H1 (cell line): ENCODE results near the gene ISY1. TPM values are rescaled to one million over a fixed set of nuclear protein-coding genes. Genes with fewer than 3 reads are reported as not detected.

Source experiments
- CTCF ChIA-PET: fragments of 300-600 bp; sonication (Branson Sonifier 250); formaldehyde crosslinking; loops from one replicate; lab custom pipeline; 2021; ENCODE audit not compliant: partially characterized antibody; lab: Charles Lee
- POLR2A ChIA-PET: fragments of 300-600 bp; sonication (Branson Sonifier 250); formaldehyde crosslinking; loops from one replicate; lab custom pipeline; 2021; ENCODE audit warnings: inconsistent platforms; ENCODE audit not compliant: partially characterized antibody; lab: Charles Lee
- DNase-seq, 2 experiments: peaks; one replicate each; pipeline versions ENCODE4 v3.0.0 to v3.0.0-alpha.2; 2010 to 2022; ENCODE audit warnings: low spot score in 2 of 2, low read depth in 1 of 2, mixed read lengths in 1 of 2
- FAIRE-seq: peaks from 2 replicates; lab custom pipeline; 2011; peaks lifted over from hg19 to GRCh38; lab: Jason Lieb, UNC
- H2AFZ ChIP-seq: 2 replicates; pipeline ENCODE4 v1.8.1; 2012; ENCODE audit warnings: low read length, inconsistent platforms
- H2AK5ac ChIP-seq: 2 replicates; pipeline ENCODE4 v1.6.1; 2013; ENCODE audit warnings: low read depth, low read length
- H2BK120ac ChIP-seq: replicated peaks from 2 replicates; pipeline ENCODE3; 2013; ENCODE audit warnings: low read depth, low read length, inconsistent platforms
- H2BK12ac ChIP-seq: 2 replicates; pipeline ENCODE4 v1.6.1; 2013; ENCODE audit warnings: low read depth, low read length
- H2BK15ac ChIP-seq: 2 replicates; pipeline ENCODE4 v1.6.1; 2013; ENCODE audit warnings: low read length
- H2BK20ac ChIP-seq: 2 replicates; pipeline ENCODE4 v1.6.1; 2013; ENCODE audit warnings: low read length
- H2BK5ac ChIP-seq: 2 replicates; pipeline ENCODE4 v1.6.1; 2013; ENCODE audit warnings: low read depth, low read length
- H3K14ac ChIP-seq: 2 replicates; pipeline ENCODE4 v1.6.1; 2013; ENCODE audit warnings: inconsistent platforms; ENCODE audit not compliant: insufficient read length
- H3K18ac ChIP-seq: 2 replicates; pipeline ENCODE4 v1.6.1; 2013; ENCODE audit warnings: low read length; ENCODE audit errors: extremely low read depth
- H3K23ac ChIP-seq: 2 replicates; pipeline ENCODE4 v1.6.1; 2013; ENCODE audit warnings: inconsistent platforms; ENCODE audit not compliant: insufficient read length
- H3K23me2 ChIP-seq: 2 replicates; pipeline ENCODE4 v1.6.1; 2013; ENCODE audit warnings: low read depth, low read length
- H3K27ac ChIP-seq: 2 replicates; pipeline ENCODE4 v1.6.1; 2011; ENCODE audit warnings: low read depth, low read length, inconsistent platforms
- H3K27me3 ChIP-seq, 4 experiments: replicated peaks in 1 of 4; 1 replicate in 1 of 4; 2 replicates in 3 of 4; pipeline versions ENCODE4 v1.6.1 to v1.8.1; 2011 to 2013; ENCODE audit warnings: low read length in 3 of 4, mild to moderate bottlenecking in 3 of 4, inconsistent platforms in 2 of 4, mixed read lengths in 2 of 4, moderate library complexity in 1 of 4; ENCODE audit not compliant: control insufficient read depth in 3 of 4, insufficient read depth in 3 of 4; ENCODE audit errors: extremely low read depth in 1 of 4
- H3K36me3 ChIP-seq, 4 experiments: 2 replicates each; pipeline versions ENCODE4 v1.6.1 to v1.8.1; 2011 to 2013; ENCODE audit warnings: mild to moderate bottlenecking in 4 of 4, low read length in 3 of 4, moderate library complexity in 2 of 4, control low read depth in 1 of 4, inconsistent platforms in 1 of 4; ENCODE audit not compliant: insufficient read depth in 4 of 4, control insufficient read depth in 2 of 4
- H3K4ac ChIP-seq: replicated peaks from 2 replicates; pipeline ENCODE3; 2013; ENCODE audit warnings: low read length, low read depth, mixed read lengths, inconsistent platforms; ENCODE audit not compliant: insufficient read length
- H3K4me1 ChIP-seq, 4 experiments: replicated peaks in 1 of 4; 1 replicate in 1 of 4; 2 replicates in 3 of 4; pipeline versions ENCODE4 v1.6.1 to v1.8.1; 2011 to 2013; ENCODE audit warnings: low read length in 3 of 4, inconsistent platforms in 2 of 4, mixed read lengths in 1 of 4; ENCODE audit not compliant: insufficient read depth in 4 of 4, control insufficient read depth in 3 of 4
- H3K4me2 ChIP-seq, 2 experiments: 2 replicates each; pipeline versions ENCODE4 v1.6.1 to v1.8.1; 2011 to 2013; ENCODE audit warnings: low read depth in 2 of 2, low read length in 2 of 2, control low read depth in 1 of 2, inconsistent platforms in 1 of 2, mild to moderate bottlenecking in 1 of 2; ENCODE audit not compliant: insufficient read depth in 1 of 2
- H3K4me3 ChIP-seq, 4 experiments: fragments of 200-600, 300-600 bp in 1 of 4; sonication (generic), shearing (Covaris generic), sonication (Bioruptor Twin) in 1 of 4; 2 replicates each; pipeline versions ENCODE4 v1.5.1 to v1.8.1; 2011 to 2016; ENCODE audit warnings: low read length in 4 of 4, low read depth in 3 of 4, control low read depth in 2 of 4, inconsistent platforms in 2 of 4, mild to moderate bottlenecking in 2 of 4, mixed read lengths in 1 of 4, moderate library complexity in 1 of 4; ENCODE audit not compliant: insufficient read depth in 2 of 4; ENCODE audit errors: extremely low read depth in 1 of 4
- H3K56ac ChIP-seq: replicated peaks from 2 replicates; pipeline ENCODE3; 2013; ENCODE audit warnings: low read depth, mild to moderate bottlenecking, mixed read lengths, low read length, inconsistent platforms; ENCODE audit not compliant: insufficient read length
- H3K79me1 ChIP-seq: 2 replicates; pipeline ENCODE4 v1.6.1; 2013; ENCODE audit warnings: low read depth, low read length, control low read depth
- H3K79me2 ChIP-seq, 2 experiments: 2 replicates each; pipeline versions ENCODE4 v1.6.1 to v1.8.1; 2012 to 2013; ENCODE audit warnings: low read length in 2 of 2, mild to moderate bottlenecking in 2 of 2, inconsistent platforms in 1 of 2; ENCODE audit not compliant: insufficient read depth in 2 of 2, control insufficient read depth in 1 of 2
- H3K9ac ChIP-seq, 4 experiments: replicated peaks in 1 of 4; 1 replicate in 1 of 4; 2 replicates in 3 of 4; pipeline versions ENCODE4 v1.6.1 to v1.8.1; 2011 to 2013; ENCODE audit warnings: low read depth in 3 of 4, low read length in 3 of 4, control low read depth in 2 of 4, mild to moderate bottlenecking in 2 of 4, moderate library complexity in 2 of 4, inconsistent platforms in 1 of 4; ENCODE audit errors: extremely low read depth in 1 of 4
- H3K9me3 ChIP-seq, 2 experiments: 2 replicates each; pipeline versions ENCODE4 v1.6.1 to v1.8.1; 2012 to 2013; ENCODE audit warnings: mild to moderate bottlenecking in 2 of 2, moderate library complexity in 2 of 2, control low read depth in 1 of 2, inconsistent platforms in 1 of 2, low read depth in 1 of 2, low read length in 1 of 2, mixed read lengths in 1 of 2; ENCODE audit not compliant: insufficient read depth in 2 of 2
- H4K20me1 ChIP-seq, 2 experiments: replicated peaks in 1 of 2; 2 replicates each; pipeline versions ENCODE3 to v1.8.1; 2011 to 2013; ENCODE audit warnings: inconsistent platforms in 2 of 2, low read length in 2 of 2, mild to moderate bottlenecking in 1 of 2; ENCODE audit not compliant: insufficient read depth in 2 of 2, control insufficient read depth in 1 of 2
- H4K5ac ChIP-seq: 2 replicates; pipeline ENCODE4 v1.6.1; 2013; ENCODE audit warnings: low read length, low read depth, mixed read lengths, inconsistent platforms; ENCODE audit not compliant: insufficient read length
- H4K8ac ChIP-seq: 2 replicates; pipeline ENCODE4 v1.8.0; 2013; ENCODE audit warnings: mild to moderate bottlenecking, moderate library complexity, low read length, inconsistent platforms; ENCODE audit not compliant: insufficient read depth; ENCODE audit errors: extremely low read depth
- H4K91ac ChIP-seq: replicated peaks from 2 replicates; pipeline ENCODE3; 2013; ENCODE audit warnings: low read length, mixed read lengths, inconsistent platforms; ENCODE audit not compliant: insufficient read length
- ASH2L ChIP-seq: fragments of 200-600, 300-600 bp; sonication (generic); IDR thresholded peaks from one replicate; pipeline ENCODE4 v1.7.1; 2017; ENCODE audit warnings: low read length
- BCL11A ChIP-seq, 2 experiments: IDR thresholded peaks; one replicate each; pipeline ENCODE4 v1.6.1; 2011; ENCODE audit warnings: low read depth in 2 of 2, low read length in 2 of 2, mild to moderate bottlenecking in 2 of 2
- CHD2 ChIP-seq: IDR thresholded peaks from 2 replicates; pipeline ENCODE4 v1.6.1; 2012; ENCODE audit warnings: low read length, improper control_type of control experiment
- EZH2 ChIP-seq: fragments of 200-600 bp; sonication (generic); IDR thresholded peaks from 2 replicates; pipeline ENCODE4 v1.7.1; 2012; ENCODE audit warnings: low read depth, mild to moderate bottlenecking, moderate library complexity, low read length, inconsistent platforms; ENCODE audit not compliant: severe bottlenecking
- GTF2F1 ChIP-seq: IDR thresholded peaks from 2 replicates; pipeline ENCODE4 v1.6.1; 2012; ENCODE audit warnings: low read depth, low read length, improper control_type of control experiment, borderline replicate concordance
- JUND ChIP-seq: IDR thresholded peaks from 2 replicates; pipeline ENCODE4 v1.6.1; 2011; ENCODE audit warnings: mild to moderate bottlenecking, improper control_type of control experiment, low read length
- KDM5A ChIP-seq: fragments of 200-600 bp; IDR thresholded peaks from 2 replicates; pipeline ENCODE4 v1.7.1; 2012; ENCODE audit warnings: mild to moderate bottlenecking, low read length, inconsistent platforms, mixed read lengths
- POLR2A ChIP-seq, 2 experiments: IDR thresholded peaks; 1 replicate in 1 of 2; 2 replicates in 1 of 2; pipeline ENCODE4 v1.6.1; 2011; ENCODE audit warnings: low read depth in 2 of 2, low read length in 2 of 2, mild to moderate bottlenecking in 2 of 2; ENCODE audit errors: control extremely low read depth in 1 of 2
- TEAD4 ChIP-seq: IDR thresholded peaks from 2 replicates; pipeline ENCODE4 v1.6.1; 2012; ENCODE audit warnings: low read depth, low read length, inconsistent platforms, mixed read lengths
- YY1 ChIP-seq: IDR thresholded peaks from 2 replicates; pipeline ENCODE4 v1.6.1; 2011; ENCODE audit warnings: low read depth, mild to moderate bottlenecking, low read length
- WGBS, 2 experiments: shearing (Covaris generic) in 1 of 2; methylation state at CpG; one replicate each; pipeline versions ENCODE4 v1.1.6 to v1.1.7; 2013 to 2015; ENCODE audit warnings: low lambda C conversion rate in 2 of 2, mixed read lengths in 2 of 2, inconsistent platforms in 1 of 2, low coverage in 1 of 2, missing lambda C conversion rate in 1 of 2; ENCODE audit not compliant: insufficient replicate concordance in 2 of 2, insufficient coverage in 1 of 2, insufficient read length in 1 of 2; ENCODE audit errors: extremely low coverage in 1 of 2, missing lambda C conversion rate in 1 of 2; 5-methylcytosine and 5-hydroxymethylcytosine counted together
- polyA plus RNA-seq, 7 experiments: library from polyadenylated mRNA; depleted of rRNA in 3 of 7; stranded (reverse) in 5 of 7; unstranded in 2 of 7; fragments of >200 nt in 5 of 7; fragments of 200-250 nt in 2 of 7; gene quantifications; 1 replicate in 5 of 7; 2 replicates in 1 of 7; 4 replicates in 1 of 7; pipeline versions ENCODE4 v1.2.1 to v1.2.3, GENCODE V29; 2011 to 2013; ENCODE audit warnings: missing spikeins in 2 of 7, mixed read lengths in 2 of 7
- total RNA-seq: library from RNA; stranded (reverse); fragmentation: NEBNext Ultra II Directional; extraction: Animal tissue kit (Norgen Biotek cat#: 25700); gene quantifications from 2 replicates; pipeline ENCODE4 v1.2.1, GENCODE V29; 2021
- TF ChIP-seq, protein P1 (sequence below), 3 experiments: IDR thresholded peaks; 1 replicate in 2 of 3; 2 replicates in 1 of 3; pipeline versions ENCODE4 v1.5.1 to v1.6.1; 2011; ENCODE audit warnings: low read length in 3 of 3, mild to moderate bottlenecking in 3 of 3, inconsistent platforms in 2 of 3, low read depth in 1 of 3, moderate library complexity in 1 of 3; ENCODE audit not compliant: insufficient read depth in 1 of 3; ENCODE audit errors: control extremely low read depth in 1 of 3

The ISY1 gene
- total and polyA plus RNA-seq, 2 of the 8 experiments (the other 6 are each of a cell fraction or from before 2014, with no cell fraction given) = 16.6 to 38.7 TPM

DNA sequence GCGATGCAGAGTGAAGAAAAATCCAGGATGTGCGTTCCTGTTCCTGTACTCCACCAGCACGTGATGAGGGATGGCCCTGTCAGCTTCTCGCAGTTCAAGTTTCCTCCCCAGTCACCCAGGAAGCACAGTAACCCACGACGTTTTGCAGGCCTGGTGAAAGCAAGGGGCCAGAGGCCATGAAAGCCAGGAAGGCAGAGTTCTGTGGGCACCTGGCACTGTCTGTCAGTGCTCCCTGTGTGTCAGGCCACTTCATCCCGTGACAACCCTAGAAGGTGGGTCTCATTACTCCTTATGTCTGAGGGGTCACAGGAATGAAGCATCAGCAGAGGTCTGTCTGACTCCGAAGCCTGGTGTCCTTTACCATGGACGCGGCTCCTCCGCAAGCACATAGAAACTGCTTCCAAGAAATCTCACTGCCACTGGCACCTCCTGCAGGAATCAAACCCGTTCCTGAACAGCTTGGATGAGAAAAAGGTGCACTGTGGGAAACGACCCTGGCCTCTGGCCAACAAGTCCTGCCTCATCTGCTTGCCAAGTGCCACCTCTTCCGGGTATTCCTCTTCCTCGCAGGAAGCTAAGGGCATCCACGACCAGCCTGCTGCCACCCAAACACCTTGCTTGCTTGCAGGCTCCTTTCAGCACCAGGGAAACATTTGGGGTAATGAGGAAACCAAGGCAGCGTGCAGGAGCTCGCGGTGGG is 53.8 kb downstream of the ISY1 start:
- ChIA-PET POLR2A (interaction anchor here (0.5 to 2.2 kb wide), 11 partner anchors 10 to 82 kb away, joined by 3 to 8 read pairs (median 4); no protein-coding TSS in a partner anchor), CTCF (interaction anchor here (0.7 to 4.1 kb wide), 7 partner anchors 12 to 138 kb away, joined by 3 to 19 read pairs (median 5); no protein-coding TSS in a partner anchor)
- no peak overlapping the region for H2AFZ ChIP-seq
- TF ChIP-seq ASH2L (no peak), JUND (no peak), EZH2 (no peak), POLR2A (IDR thresholded peaks at IDR 0.05; ENCODE audit: control extremely low read depth in 1 of 2, low read depth in 2 of 2, low read length in 2 of 2) (no peak), CHD2 (no peak), TEAD4 (no peak), GTF2F1 (no peak), KDM5A (no peak), YY1 (no peak), BCL11A (IDR thresholded peaks at IDR 0.05; ENCODE audit: low read depth in 2 of 2, low read length in 2 of 2) (no peak)
- TF ChIP-seq, protein P1, sequence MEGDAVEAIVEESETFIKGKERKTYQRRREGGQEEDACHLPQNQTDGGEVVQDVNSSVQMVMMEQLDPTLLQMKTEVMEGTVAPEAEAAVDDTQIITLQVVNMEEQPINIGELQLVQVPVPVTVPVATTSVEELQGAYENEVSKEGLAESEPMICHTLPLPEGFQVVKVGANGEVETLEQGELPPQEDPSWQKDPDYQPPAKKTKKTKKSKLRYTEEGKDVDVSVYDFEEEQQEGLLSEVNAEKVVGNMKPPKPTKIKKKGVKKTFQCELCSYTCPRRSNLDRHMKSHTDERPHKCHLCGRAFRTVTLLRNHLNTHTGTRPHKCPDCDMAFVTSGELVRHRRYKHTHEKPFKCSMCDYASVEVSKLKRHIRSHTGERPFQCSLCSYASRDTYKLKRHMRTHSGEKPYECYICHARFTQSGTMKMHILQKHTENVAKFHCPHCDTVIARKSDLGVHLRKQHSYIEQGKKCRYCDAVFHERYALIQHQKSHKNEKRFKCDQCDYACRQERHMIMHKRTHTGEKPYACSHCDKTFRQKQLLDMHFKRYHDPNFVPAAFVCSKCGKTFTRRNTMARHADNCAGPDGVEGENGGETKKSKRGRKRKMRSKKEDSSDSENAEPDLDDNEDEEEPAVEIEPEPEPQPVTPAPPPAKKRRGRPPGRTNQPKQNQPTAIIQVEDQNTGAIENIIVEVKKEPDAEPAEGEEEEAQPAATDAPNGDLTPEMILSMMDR (IDR thresholded peaks at IDR 0.05; ENCODE audit: control extremely low read depth in 1 of 3, insufficient read depth in 1 of 3, low read depth in 1 of 3, low read length in 3 of 3) = no peak

More for the DNA sequence above, 53.8 kb downstream of the ISY1 start:
- Histone ChIP-seq H3K4me2 (no peak overlapping the region), H3K4me3 (no peak overlapping the region), H3K27me3 (no peaks in the 10 kb centered on the region), H4K5ac (no peak overlapping the region), H2BK120ac (no peak overlapping the region), H4K91ac (no peak overlapping the region), H3K27ac (no peak overlapping the region), H2BK20ac (no peak overlapping the region), H3K18ac (no peak overlapping the region), H3K23ac (no peak overlapping the region), H4K20me1 (peaks cover 6 to 13% of the 10 kb centered on the region in 2 experiments), H3K36me3 (no peaks in the 10 kb centered on the region), H2BK12ac (no peak overlapping the region), H3K79me1 (peaks cover 5% of the 10 kb centered on the region), H2BK5ac (no peak overlapping the region; the same call in 1 of the 2 replicates), H3K4ac (no peak overlapping the region), H3K4me1 (no peaks in the 10 kb centered on the region), H4K8ac (peak overlapping the region; percentile 48; the same call in 1 of the 2 replicates), H3K9ac (no peak overlapping the region), H2AK5ac (no peak overlapping the region), H3K79me2 (peaks cover 0 to 14% of the 10 kb centered on the region in 2 experiments; a peak in 1 of 4 replicates), H2BK15ac (no peak overlapping the region), H3K56ac (no peak overlapping the region), H3K23me2 (no peaks in the 10 kb centered on the region), H3K14ac (no peak overlapping the region), H3K9me3 (no peaks in the 10 kb centered on the region)
- no peak for FAIRE-seq
- DNase-seq = no peak
- 88% methylated on average over 19 of the region's 19 CpGs; no CpG with 5 or more reads in 1 of the 2 experiments for WGBS, 2 experiments
